NCI-H146 treated with DMSO at 0.1 percent for 48 hours (cell line): ENCODE results near the gene MZB1.
"Not testable (repeated sequence)": the region's sequence is repeated elsewhere in the genome, so short reads cannot be mapped to it uniquely, and the experiment has no call there.

Experiments
- DNase-seq: peaks from one replicate; lab custom pipeline; 2025; ENCODE audit not compliant: unreplicated experiment; lab: John Stamatoyannopoulos, UW

Gene MZB1

DNA sequence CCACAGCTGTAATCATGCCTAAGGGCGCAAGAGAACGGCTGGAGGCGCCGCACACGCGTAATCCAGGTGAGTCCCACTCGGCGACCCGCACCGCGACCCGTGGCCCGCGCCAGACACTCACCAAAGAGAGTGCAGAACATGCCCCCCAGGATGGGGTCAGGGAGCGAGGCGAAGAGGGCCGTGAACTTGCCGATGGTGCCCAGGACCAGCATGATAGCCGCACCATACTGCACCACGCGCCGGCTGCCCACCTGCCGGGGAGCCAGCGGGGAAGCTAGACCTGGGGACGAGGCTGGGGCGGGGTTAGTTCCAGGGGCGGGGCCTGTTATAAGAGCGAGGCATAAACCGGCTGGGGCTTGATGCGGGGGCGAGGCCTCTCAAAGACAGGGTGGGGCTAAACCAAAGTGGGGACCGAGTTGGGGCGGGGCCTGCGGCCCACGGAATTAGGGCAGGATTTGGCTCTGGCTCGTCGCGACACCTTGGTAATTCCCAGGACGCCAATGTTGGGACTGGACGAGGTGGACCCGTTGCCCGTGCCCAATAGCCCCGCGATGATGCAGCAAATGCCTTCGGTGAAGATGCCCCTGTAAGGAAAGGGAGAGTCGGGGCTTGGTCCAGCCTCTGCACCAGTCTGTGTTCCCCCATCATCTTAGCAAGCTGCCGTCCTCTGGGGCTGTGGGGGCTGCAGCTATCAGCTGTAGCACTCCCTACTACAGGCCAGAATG, 11.4 kb downstream of the MZB1 start:
- DNase-seq: no peak

DNA sequence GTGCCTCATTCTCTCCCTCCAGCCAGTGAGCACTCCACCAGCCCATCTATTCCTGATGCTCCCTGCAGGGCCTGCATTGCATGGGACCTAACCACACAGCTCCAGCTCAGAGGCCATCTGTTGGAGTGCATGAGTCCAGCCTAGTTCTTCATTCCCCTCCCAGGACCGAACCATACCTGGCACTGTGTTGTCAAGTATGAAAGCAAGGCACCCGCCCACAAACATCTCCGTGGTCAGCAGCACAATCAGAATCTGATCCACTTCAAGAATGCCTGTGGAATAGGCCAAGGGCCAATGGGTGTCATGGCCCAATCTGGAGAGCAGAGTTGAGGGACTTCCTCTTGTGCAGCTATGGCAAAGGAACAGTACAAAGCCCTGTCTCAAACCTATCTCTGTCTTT, 12.5 kb downstream of the MZB1 start:
- no peak for DNase-seq

DNA sequence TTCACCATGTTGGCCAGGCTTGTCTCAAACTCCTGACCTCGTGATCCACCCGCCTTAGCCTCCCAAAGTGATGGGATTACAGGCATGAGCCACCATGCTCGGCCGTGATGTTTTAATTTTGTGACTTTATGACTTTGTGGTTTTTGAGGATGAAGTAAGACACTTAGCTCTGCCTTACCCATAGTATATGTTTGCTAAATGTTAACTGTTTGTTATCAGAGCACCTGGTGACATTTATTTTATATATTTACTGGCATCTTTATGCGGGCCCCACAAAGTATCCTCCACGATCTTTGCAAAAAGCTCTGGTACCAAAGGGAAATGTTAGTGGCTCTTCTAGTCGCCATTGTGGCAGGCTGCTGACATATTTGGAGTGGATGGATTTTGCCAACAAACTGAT, 13.3 kb downstream of the MZB1 start:
- no peak for DNase-seq

DNA sequence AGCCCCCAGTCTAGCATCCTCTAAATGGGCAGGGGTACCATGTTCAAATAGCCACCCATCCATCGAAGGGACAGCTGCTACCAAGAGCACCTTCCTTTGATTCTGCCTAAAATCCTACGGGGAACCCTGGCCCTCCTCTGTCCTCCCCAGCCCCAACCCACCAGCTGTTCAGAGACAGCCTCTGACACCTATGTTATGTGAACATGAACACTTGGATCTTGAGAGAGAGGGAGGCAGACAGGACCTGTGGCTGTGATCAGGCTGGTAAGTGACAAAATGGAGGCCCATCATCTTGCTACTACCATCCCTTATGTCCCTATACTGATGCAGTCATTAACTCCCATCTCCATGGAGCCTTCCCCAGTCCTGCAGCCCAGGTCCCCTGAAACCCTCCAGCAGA, 14.8 kb downstream of the MZB1 start:
- DNase-seq: no peak

DNA sequence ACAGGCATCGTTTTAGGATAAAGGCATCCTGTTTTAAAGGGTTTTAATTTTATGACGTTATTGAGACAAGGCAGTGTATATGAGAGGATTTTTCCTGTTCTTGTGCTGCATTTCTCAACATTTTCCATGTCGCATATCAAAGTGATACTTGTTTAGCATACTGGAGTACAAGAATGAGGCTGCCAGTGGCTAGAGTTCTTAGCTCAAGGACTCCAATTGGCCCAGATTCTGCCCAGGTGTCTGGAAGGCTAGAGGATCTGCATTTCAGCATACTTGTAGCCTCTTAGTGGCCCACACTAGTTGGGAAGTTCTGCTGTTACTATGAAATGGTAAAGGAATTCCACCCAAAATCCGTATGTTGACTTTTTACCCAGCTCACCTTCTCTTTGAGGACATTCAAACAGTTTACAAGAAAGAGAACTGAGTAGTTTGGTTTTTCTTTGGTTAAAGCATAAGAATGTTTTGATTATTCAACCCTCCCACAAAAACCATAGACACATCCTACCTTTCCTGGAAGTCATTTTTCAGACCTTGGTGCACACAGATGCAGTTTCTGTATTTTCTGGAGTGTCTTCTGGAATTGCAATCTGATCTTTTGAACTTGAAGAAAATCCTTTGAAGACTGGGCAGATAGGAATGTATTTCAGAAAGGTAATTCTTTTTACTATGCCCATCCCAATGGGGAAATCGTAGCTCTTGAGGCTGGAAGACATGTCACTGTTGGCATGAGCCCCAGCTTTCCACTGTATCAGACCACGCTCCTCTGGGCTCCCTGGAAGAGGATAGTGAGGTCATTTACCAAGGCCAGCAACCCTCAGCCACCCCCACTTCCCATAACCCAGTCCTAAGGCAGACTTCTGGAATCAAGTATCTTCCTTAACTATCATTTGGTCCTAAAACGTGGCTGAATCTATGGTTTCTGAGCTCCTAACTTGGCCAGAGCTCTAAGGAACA, 18.0 kb downstream of the MZB1 start:
- no peak for DNase-seq

DNA sequence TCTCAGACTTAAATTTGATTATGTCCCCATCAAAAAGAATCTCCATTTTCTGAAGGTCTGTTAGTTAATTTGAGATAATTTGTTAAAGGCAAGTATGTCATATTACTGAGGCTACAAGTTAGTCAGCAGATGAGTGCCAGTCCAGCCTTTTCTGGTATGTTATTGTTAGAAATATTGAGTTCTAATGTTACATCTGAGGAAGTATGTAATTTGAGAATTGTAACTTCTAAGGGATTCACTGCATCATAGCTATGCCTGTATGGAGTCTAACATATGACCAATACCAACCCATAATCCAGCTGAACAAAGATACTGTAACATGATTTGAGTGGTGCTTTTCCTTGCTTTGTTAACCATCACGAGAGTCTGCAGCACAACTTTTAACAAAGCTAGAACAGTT, 20.5 kb downstream of the MZB1 start:
- DNase-seq: no peak

DNA sequence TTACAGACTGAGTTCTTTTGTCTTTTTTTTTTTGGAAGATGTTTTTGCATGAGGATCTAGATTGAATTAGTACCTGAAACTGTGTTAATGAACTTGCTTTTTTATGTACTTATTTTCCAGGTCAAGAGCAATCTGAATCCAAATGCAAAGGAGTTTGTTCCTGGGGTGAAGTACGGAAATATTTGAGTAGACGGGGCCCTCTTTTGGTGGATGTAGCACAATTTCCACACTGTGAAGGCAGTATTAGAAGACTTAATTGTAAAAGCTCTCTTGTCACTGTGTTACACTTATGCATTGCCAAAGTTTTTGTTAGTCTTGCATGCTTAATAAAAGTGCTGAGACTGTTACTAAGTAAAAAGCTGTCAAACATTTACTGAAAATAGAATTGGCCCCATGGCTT, 21.1 kb downstream of the MZB1 start:
- DNase-seq: no peak

DNA sequence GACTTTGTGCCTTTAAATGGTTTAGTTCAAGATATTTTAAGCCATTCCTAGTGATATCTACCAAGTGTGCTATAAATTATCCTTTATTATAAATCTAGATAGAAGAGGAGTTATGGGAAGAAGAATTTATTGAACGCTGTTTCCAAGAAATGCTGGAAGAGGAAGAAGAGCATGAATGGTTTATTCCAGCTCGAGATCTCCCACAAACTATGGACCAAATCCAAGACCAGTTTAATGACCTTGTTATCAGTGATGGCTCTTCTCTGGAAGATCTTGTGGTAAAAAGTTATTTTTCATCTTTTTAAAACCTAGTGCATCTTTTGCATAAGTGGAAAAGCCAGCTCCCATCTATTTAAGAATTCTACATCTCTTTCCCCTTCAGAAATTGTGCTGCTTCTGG, 25.2 kb downstream of the MZB1 start:
- DNase-seq: no peak

DNA sequence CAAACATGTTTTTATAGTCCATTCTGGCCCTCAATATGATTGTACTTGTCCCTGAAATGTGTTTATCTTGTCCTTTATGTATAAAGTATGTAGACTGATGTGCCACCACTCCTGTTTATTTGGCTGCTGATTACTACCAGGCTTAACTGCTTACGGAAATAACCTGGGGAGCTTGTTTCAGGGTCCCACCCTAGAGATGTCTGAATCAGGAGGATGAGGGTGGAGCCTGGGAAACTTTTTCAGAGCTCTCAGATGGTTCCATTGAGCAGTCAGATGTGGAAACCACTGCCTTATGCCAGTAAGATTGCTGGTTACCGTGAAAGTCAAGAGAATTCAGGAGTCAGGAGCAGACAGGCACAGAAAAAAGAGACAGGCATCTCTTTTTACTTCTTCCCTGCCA, 25.8 kb downstream of the MZB1 start:
- DNase-seq: no peak

DNA sequence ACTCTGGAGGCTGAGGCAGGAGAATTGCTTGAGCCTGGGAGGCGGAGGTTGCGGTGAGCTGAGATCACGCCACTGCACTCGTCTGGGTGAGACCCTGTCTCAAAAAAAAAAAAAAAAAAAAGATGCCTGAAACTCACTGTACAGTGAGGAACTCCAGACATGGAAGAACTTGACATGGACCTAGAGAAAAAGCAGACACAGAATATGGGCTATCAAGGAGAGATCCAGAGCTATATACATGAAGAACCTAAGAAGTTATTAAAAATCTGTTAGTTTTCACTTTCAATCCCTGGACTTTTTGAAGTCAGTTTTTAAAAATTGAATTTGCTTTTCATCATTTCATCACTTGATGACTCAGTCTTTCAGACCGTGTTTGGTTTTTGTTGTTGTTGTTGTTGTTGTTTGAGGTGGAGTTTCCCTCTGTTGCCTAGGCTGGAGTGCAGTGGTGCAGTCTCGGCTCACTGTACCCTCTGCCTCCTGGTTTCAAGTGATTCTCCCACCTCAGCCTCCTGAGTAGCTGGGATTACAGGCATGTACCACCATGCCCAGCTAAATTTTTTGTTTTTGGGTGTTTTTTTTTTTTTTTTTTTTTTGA, 27.8 kb downstream of the MZB1 start:
- no peak for DNase-seq

DNA sequence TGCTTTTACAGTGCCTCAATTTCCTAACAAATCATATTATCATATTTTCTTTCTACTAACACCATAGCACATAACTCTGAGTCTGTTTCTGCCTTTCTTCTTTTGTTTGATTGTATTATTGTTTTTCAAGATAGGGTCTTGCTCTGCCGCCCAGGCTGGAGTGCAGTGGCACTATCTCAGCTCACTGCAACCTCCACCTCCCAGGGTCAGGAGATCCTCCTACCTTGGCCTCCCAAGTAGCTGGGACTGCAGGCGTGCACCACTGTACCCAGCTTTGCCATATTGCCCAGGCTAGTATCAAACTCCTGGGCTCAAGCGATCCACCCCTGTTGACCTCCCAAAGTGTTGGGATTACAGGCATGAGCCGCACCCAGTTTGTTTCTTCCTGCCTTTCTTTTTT, 29.3 kb downstream of the MZB1 start:
- no peak for DNase-seq

DNA sequence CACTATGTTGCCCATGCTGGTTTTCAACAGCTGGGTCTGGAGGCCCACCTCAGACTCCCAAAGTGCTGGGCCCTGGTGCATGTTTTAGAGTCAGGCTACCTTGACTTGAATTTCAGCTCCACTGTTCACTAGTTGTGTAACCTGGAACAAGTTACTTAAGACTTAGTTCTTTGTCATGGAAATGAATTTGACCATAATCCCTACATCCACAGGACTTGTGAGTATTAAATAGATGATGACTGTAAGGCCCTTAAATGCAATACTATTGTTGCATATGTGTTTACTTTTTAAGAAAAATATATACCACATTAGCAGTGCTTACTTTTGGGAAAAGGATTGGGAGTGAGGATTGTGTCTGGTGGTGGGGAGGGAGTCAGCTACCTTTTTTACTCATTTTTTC, 31.6 kb downstream of the MZB1 start:
- DNase-seq: no peak

DNA sequence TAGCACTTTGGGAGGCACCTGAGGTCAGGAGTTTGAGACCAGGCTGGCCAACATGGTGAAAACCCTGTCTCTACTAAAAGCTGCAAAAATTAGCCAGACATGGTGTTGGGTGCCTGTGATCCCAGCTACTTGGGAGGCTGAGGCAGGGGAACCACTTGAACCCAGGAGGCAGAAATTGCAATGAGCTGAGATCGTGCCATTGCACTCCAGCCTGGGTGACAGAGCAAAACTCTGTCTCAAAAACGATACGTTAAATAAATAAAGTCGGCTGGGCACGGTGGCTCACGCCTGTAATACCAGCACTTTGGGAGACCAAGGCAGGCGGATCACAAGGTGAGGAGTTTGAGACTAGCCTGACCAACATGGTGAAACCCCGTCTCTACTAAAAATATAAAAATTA, 33.8 kb downstream of the MZB1 start:
- not testable (repeated sequence) for DNase-seq

DNA sequence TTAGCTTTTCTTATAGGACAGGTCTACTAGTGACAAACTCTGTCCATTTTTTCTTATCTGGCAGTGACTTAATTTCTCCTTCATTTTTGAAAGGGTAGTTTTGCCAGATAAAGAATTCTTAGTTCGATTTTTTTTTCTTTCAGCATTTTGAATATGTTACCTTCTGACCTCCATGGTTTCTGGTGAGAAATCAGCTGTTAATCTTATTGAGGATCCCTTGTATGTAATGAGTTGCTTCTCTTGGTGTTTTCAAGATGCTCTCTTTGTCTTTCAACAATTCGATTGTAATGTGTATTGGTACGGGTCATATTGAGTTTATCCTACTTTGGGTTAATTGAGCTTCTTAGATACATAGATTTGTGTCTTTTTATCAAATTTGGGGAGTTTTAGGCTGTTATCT, 35.5 kb downstream of the MZB1 start:
- no peak for DNase-seq

DNA sequence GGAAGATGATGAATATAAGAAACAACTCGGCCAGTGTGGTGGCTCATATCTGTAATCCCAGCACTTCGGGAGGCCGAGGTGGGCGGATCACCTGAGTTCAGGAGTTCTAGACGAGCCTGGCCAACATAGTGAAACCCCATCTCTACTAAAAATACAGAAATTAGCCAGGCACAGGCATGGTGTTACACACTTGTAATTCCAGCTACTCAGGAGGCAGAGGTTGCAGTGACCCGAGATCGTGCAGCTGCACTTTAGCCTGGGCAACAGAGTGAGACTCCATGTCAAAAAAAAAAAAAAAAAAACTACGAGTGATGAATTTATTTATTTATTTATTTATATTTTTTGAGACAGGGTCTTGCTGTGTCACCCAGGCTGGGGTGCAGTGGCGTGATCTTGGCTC, 41.9 kb downstream of the MZB1 start:
- DNase-seq: not testable (repeated sequence)

DNA sequence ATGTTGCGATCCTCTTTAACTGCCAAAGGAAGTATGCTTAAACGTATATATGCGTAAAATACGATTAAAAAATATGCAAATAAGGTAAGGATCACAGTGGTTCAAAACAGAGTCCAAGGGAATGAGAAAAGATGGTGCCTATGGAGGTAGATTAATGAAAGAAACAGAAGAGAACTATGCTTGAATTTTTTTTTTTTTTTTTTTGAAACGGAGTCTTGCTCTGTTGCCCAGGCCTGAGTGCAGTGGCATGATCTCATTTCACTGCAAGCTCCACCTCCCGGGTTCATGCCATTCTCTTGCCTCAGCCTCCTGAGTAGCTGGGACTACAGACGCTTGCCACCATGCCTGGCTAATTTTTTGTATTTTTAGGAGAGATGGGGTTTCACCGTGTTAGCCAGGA, 44.3 kb downstream of the MZB1 start:
- not testable (repeated sequence) for DNase-seq

DNA sequence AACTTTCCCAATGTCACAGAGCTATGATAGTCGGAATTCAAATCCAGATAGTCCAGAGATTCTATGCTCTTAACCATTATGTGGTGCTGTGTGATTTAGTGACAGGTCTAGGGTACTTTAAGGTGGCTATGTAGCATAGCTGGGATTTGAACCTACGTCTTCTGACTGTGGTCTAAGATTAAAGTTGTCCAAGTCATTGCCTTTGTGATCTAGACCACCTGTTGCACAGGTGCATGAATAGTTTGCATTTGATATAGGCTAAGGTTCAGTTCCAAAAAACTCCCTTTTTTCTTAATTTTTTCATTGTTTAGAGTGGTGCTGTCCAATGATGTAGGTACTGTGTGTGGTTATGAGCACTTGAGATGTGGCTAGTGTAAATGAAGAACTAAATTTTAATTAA, 45.5 kb downstream of the MZB1 start:
- no peak for DNase-seq

DNA sequence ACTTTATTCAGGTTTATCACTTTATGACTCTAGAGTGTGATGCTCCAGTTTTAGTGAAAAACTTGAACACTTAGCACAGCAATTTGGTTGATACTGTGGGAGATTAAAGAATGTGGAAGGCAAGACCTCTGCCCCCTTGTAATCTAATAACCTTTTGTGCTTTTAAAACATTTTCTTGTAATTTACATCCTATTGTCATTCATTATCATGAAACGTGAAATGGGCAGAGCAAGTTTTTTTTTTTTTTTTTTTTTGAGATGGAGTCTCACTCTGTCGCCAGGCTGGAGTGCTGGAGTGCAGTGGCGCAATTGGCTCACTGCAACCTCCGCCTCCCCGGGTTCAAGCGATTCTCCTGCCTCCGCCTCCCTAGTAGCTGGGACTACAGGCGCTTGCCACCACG, 46.2 kb downstream of the MZB1 start:
- no peak for DNase-seq

DNA sequence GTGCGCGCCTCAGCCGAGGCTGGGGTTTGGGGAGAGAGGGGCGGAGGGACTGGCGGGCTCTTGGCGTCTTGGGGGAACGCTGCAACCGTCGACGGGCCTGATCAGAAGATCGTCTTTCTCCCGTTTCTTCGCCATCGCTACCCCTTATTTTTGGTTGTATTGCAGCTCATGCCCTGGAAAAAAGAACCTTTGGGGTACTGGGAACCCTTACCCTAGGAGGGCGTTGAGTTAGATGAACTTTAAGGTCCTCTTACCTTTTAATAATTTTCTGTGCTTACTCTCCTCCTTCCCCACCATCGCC, 47.3 kb downstream of the MZB1 start:
- no peak for DNase-seq

DNA sequence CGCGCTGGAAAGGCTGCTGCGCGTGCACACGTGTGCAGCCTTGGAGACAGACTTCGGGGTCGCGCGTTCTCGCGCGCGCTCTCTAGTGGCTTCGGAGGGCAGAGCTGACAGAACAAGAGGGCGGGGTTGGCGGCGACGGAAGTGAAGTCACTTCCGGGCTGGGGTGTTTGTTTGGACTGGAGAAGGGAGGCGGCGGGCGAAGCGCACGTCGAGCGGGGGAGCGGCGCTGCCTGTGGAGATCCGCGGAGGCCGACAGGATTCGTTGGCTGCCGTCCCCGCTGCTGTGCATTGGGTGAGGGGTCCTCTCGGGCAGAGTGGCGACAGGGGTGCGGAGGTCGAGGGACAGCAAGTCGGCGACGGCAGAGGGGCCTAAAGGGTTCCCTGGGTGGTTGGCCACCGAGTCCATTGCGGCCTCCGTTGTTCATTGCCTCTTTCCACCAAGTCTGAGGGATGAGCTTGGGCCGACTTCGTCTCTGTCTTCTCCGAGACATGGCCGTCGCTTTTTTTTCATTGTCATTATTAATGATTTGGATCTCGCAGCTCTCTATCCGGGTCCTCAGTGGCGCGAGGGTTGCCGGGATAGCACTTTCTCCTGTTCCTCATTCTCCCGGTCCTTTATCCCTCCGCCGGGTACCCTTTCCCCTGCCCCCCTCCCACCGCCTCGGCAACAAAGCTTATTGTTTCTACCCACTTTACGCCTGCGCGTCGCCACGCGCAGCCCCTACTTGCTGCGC, 47.9 kb downstream of the MZB1 start, which contains the start of gene PAIP2:
Gene PAIP2 (plus strand): TSS at position 166 of the 734 bp plus-strand sequence. CDS start 21,931 bp downstream, outside the sequence.
- peak; percentile 91 for DNase-seq

DNA sequence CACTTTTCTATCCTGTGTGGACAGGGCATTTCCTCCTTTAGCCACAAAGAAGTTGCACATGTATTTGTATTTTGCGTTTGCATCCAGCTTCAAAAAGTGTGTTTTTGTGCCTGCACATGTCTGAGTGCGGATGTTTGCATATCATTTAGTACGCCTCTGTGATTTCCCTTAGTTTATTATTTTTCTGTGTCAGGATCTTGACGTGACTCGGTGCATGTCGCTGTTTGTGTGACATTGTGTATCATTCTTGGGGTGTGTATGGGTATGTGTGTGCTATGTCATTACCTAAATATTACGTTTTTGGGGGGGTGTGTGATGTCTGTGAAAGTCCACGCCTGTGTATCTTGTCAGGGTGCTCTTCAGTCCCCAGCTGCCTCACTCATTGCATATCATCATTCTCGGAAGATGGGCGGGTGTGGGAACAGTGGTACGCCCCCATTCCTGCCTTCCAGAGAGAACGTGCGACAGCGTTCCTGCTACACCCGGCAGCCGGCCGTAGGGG, 48.5 kb downstream of the MZB1 start:
- DNase-seq: no peak
